ENCODE results near the gene SCAMP3.
A peak's percentile ranks its signal among the peaks of the same experiment; 100 is the strongest.
"Not testable (repeated sequence)": the region's sequence is repeated elsewhere in the genome, so short reads cannot be mapped to it uniquely, and the experiment has no call there.

Gene SCAMP3

GRCh38 chr1:155254714-155255242 lies 7.4 kb downstream of the SCAMP3 start:
- no peak for DNase-seq (ENCODE audit: low read depth)

GRCh38 chr1:155254228-155254713 lies 7.9 kb downstream of the SCAMP3 start:
- no peak for DNase-seq (ENCODE audit: low read depth)

GRCh38 chr1:155253797-155254196 lies 8.4 kb downstream of the SCAMP3 start:
- DNase-seq (ENCODE audit: low read depth) = no peak

GRCh38 chr1:155253208-155253607 lies 9.0 kb downstream of the SCAMP3 start:
- no peak for DNase-seq (ENCODE audit: low read depth)

- no peak for DNase-seq (ENCODE audit: low read depth)
Measured at GRCh38 chr1:155251566-155251965, 10.6 kb downstream of the SCAMP3 start.

- peak; percentile 94 for DNase-seq (ENCODE audit: low read depth)
Measured at GRCh38 chr1:155250633-155251449, 11.3 kb downstream of the SCAMP3 start.

- DNase-seq (ENCODE audit: low read depth) = no peak
Measured at GRCh38 chr1:155250246-155250632, 11.9 kb downstream of the SCAMP3 start.

- no peak for DNase-seq (ENCODE audit: low read depth)
Measured at GRCh38 chr1:155247667-155248553, 14.2 kb downstream of the SCAMP3 start.

GRCh38 chr1:155246796-155247195 lies 15.4 kb downstream of the SCAMP3 start:
- not testable (repeated sequence) for DNase-seq (ENCODE audit: low read depth)

GRCh38 chr1:155245163-155245524 lies 17.0 kb downstream of the SCAMP3 start:
- DNase-seq (ENCODE audit: low read depth) = no peak

GRCh38 chr1:155244368-155245162 lies 17.6 kb downstream of the SCAMP3 start:
- DNase-seq (ENCODE audit: low read depth) = peak; percentile 86

- no peak for DNase-seq (ENCODE audit: low read depth)
Measured at GRCh38 chr1:155242805-155243358, 19.3 kb downstream of the SCAMP3 start.

- no peak for DNase-seq (ENCODE audit: low read depth)
Measured at GRCh38 chr1:155241841-155242264, 20.3 kb downstream of the SCAMP3 start.

GRCh38 chr1:155241069-155241679 lies 21.0 kb downstream of the SCAMP3 start:
- DNase-seq (ENCODE audit: low read depth) = peak; percentile 63

- no peak for DNase-seq (ENCODE audit: low read depth)
Measured at GRCh38 chr1:155236451-155236850, 25.7 kb downstream of the SCAMP3 start.

- DNase-seq (ENCODE audit: low read depth) = not testable (repeated sequence)
Measured at GRCh38 chr1:155235375-155235774, 26.8 kb downstream of the SCAMP3 start.

GRCh38 chr1:155233502-155233901 lies 28.7 kb downstream of the SCAMP3 start:
- DNase-seq (ENCODE audit: low read depth) = not testable (repeated sequence)

- DNase-seq (ENCODE audit: low read depth) = not testable (repeated sequence)
Measured at GRCh38 chr1:155232001-155232978, 29.9 kb downstream of the SCAMP3 start.

- not testable (repeated sequence) for DNase-seq (ENCODE audit: low read depth)
Measured at GRCh38 chr1:155231302-155231701, 30.9 kb downstream of the SCAMP3 start.

- DNase-seq (ENCODE audit: low read depth) = no peak
Measured at GRCh38 chr1:155228096-155228427, 34.1 kb downstream of the SCAMP3 start.
